T-helper 2 cell (primary cell): ENCODE measurements around the gene ST6GALNAC3.

Experiments used
- DNase-seq, 5 experiments: peaks; one replicate each; pipeline versions ENCODE4 v3.0.0 to v3.0.0-alpha.2; 2012 to 2022

ST6GALNAC3 gene

GRCh38 chr1:76661531-76661930, 587.0 kb downstream of the ST6GALNAC3 start:
- DNase-seq = no peak

- DNase-seq = no peak
Observed at GRCh38 chr1:76666499-76666898, 592.0 kb downstream of the ST6GALNAC3 start.

GRCh38 chr1:76668046-76668445, 593.5 kb downstream of the ST6GALNAC3 start:
- no peak for DNase-seq

GRCh38 chr1:76669131-76669530, 594.6 kb downstream of the ST6GALNAC3 start:
- no peak for DNase-seq

GRCh38 chr1:76669624-76670315, 595.2 kb downstream of the ST6GALNAC3 start:
- DNase-seq = no peak

- no peak for DNase-seq
Observed at GRCh38 chr1:76674689-76675210, 600.2 kb downstream of the ST6GALNAC3 start.

- no peak for DNase-seq
Observed at GRCh38 chr1:76677416-76678405, 603.2 kb downstream of the ST6GALNAC3 start.

- DNase-seq = no peak
Observed at GRCh38 chr1:76679534-76680152, 605.1 kb downstream of the ST6GALNAC3 start.

- DNase-seq = no peak
Observed at GRCh38 chr1:76680651-76681050, 606.1 kb downstream of the ST6GALNAC3 start.

- DNase-seq = no peak
Observed at GRCh38 chr1:76682138-76682537, 607.6 kb downstream of the ST6GALNAC3 start.
